ENCODE results near the gene HNRNPH1.
A peak's percentile ranks its signal among the peaks of the same experiment; 100 is the strongest.
"Not testable (repeated sequence)": the region's sequence is repeated elsewhere in the genome, so short reads cannot be mapped to it uniquely, and the experiment has no call there.

HNRNPH1 gene

DNA sequence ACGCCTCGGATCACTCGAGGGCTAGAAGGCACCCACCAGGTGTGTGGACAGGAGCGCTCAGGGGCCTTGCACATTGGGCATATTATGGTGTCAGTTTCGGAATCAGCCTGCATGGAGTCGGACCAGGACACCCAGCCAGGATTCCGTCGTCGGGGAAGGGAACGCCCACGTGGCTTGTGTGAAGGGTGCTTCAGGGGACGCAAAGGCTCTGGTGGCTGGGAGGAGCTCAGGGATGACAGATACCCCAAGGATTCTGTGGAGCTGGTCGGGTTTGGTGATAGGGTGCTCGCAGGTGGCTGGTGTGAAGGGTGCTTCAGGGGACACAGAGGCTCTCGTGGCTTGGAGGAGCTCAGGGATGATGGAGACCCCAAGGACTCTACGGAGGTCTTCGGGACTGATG, 19.2 kb upstream of the HNRNPH1 start:
- not testable (repeated sequence) for H3K4me3 ChIP-seq (ENCODE audit: low read length); H3K27ac ChIP-seq (ENCODE audit: low read length); H3K4me1 ChIP-seq (ENCODE audit: insufficient read depth, low read length); H3K36me3 ChIP-seq (ENCODE audit: insufficient read depth, low read depth, low read length); H3K9me3 ChIP-seq (ENCODE audit: insufficient read depth, low read depth, low read length); H3K27me3 ChIP-seq (ENCODE audit: insufficient read depth, low read length); H3K9ac ChIP-seq (ENCODE audit: low read depth, low read length)

DNA sequence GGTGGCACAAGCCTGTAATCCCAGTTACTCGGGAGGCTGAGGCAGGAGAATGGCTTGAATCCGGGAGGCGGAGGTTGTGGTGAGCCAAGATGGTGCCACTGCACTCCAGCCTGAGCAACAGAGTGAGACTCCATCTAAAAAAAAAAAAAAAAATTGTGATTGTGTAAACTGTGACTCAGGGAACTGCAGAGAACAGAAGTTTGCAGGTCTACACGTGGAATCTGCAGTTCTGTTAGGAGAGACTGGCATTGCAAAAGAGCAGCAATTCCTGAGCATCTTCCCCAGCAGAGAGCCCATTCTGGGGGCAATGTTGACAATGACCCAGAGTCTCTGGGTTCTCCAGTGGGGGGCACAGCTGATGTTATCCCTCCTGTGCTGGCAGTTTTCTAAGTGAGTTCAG, 18.3 kb upstream of the HNRNPH1 start:
- not testable (repeated sequence) for H3K27me3 ChIP-seq (ENCODE audit: insufficient read depth, low read length); H3K4me3 ChIP-seq (ENCODE audit: low read length); H3K9me3 ChIP-seq (ENCODE audit: insufficient read depth, low read depth, low read length); H3K27ac ChIP-seq (ENCODE audit: low read length); H3K9ac ChIP-seq (ENCODE audit: low read depth, low read length); H3K36me3 ChIP-seq (ENCODE audit: insufficient read depth, low read depth, low read length); H3K4me1 ChIP-seq (ENCODE audit: insufficient read depth, low read length)

DNA sequence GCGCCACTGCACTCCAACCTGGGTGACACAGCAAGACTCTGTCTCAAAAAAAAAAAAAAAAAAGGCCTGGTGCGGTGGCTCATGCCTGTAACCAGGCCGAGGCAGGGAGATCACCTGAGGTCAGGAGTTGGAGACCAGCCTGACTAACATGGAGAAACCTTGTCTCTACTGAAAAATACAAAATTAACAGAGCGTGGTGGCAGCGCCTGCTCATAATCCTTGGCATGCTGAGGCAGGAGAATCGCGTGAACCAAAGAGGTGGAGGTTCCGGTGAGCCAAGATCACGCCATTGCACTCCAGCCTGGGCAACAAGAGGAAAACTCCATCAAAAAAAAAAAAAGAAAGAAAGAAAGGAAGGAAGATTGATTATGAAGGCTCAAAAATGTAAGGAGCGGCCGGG, 15.8 kb upstream of the HNRNPH1 start:
- not testable (repeated sequence) for H3K27ac ChIP-seq (ENCODE audit: low read length); H3K27me3 ChIP-seq (ENCODE audit: insufficient read depth, low read length); H3K4me3 ChIP-seq (ENCODE audit: low read length); H3K9ac ChIP-seq (ENCODE audit: low read depth, low read length); H3K4me1 ChIP-seq (ENCODE audit: insufficient read depth, low read length); H3K36me3 ChIP-seq (ENCODE audit: insufficient read depth, low read depth, low read length); H3K9me3 ChIP-seq (ENCODE audit: insufficient read depth, low read depth, low read length)

DNA sequence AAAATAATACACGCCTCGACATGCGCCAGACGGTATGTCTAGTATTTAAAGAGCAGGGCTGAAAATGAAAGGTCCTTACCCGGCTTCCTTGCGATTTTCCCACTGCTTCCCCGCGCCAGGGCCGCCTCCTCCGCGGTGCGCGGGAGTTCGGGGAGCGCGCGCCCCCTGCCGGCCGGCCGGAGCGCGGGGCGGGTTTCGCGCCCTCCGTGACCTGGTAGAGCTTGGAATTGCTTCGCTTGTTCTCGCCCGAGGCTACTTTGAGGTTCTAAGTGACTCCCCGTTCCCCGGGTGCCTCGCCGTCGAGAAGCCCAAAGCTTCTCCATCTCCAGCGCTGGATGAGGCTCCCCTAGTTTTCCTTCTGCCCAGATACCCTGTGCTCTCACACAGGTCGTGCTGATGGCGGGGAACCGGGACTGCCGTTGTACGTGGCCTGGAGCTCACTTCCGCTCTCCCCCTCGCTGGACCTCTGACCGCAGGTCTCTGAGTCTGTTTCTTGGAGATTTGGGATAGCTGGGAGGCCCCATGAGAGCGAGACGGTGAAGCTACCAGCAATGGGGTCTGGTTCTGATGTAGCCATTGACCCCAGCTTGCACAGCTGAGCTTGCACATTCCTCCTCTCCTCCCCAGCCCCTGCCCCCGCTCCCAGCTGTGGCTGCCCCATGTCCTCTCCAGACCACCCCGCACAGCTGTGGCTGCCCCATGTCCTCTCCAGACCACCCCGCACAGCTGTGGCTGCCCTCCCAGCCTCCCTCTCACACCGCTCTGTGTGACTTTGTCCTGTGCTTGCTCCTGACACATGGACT, 11.1 kb upstream of the HNRNPH1 start:
- H3K9ac ChIP-seq (ENCODE audit: low read depth, low read length); H3K4me3 ChIP-seq (ENCODE audit: low read length): not testable (repeated sequence)

DNA sequence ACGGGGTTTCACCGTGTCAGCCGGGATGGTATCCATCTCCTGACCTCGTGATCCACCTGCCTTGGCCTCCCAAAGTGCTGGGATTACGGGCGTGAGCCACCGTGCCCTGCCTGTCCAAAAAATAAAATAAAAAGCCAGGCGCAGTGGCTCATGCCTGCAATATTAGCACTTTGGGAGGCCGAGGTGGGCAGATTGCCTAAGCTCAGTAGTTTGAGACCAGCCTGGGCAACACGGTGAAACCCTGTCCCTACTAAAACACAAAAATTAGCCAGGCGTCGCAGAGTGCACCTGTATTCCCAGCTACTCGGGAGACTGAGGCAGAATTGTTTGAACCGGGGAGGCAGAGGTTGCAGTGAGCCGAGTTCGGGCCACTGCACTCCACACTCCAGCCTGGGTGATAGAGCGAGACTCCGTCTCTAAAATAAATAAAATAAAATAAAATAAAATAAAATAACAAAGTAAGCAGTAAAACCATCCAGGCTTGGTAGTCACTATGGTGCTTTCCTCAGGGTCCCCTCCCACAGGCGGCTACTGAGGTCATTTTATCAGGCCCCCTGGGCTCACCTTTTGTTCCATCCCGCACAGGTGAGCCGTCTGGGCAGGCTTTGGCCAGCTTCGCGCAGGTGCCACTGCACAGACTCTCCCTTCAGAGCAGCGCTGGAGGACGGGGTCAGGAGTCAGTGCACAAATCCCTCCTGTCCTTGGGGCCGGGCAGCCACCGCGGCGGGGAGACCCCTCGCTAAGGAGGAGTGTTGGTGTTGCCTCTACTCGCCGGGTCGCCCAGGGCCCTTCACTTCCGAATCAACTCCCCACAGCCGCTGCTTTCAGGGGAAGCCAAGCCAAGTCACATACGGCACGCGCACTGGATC, 10.3 kb upstream of the HNRNPH1 start:
- H3K27ac ChIP-seq (ENCODE audit: low read length); H3K9ac ChIP-seq (ENCODE audit: low read depth, low read length): not testable (repeated sequence)
- peak overlapping the region; percentile 49; the same call in 1 of the 2 replicates for H3K4me3 ChIP-seq (ENCODE audit: low read length)

More for the DNA sequence above, 11.1 kb upstream of the HNRNPH1 start:
- not testable (repeated sequence) for H3K36me3 ChIP-seq (ENCODE audit: insufficient read depth, low read depth, low read length); H3K9me3 ChIP-seq (ENCODE audit: insufficient read depth, low read depth, low read length); H3K4me1 ChIP-seq (ENCODE audit: insufficient read depth, low read length); H3K27ac ChIP-seq (ENCODE audit: low read length); H3K27me3 ChIP-seq (ENCODE audit: insufficient read depth, low read length)

DNA sequence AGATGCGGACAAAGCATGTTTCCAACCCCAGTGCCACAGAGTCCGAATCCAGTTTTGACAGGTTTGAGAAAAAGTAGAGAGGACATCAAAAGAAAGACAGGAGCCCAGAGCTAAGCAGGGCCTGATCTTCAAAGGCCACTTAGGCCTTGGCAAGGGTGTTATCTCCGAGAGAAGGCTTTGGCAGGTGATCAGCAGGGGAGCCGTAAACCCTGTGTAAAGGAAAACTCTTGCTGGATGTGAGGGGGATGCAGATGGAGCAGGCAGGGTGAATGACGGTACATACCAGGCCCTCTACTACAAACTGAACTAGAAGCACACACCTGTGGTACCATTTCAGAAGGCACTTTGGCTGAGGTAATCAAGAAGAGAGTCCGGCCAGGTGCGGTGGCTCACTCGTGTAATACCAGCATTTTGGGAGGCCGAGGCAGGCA, 1.4 kb upstream of the HNRNPH1 start:
- Histone ChIP-seq H3K9ac (ENCODE audit: low read depth, low read length) (peak overlapping the region; percentile 99; the same call in 1 of the 2 replicates), H3K4me1 (ENCODE audit: insufficient read depth, low read length) (peaks cover 21% of the 10 kb centered on the region; the same call in 1 of the 2 replicates), H3K36me3 (ENCODE audit: insufficient read depth, low read depth, low read length) (peaks cover 28% of the 10 kb centered on the region), H3K4me3 (ENCODE audit: low read length) (peak overlapping the region; percentile 96), H3K9me3 (ENCODE audit: insufficient read depth, low read depth, low read length) (no peaks in the 10 kb centered on the region), H3K27ac (ENCODE audit: low read length) (peak overlapping the region; percentile 88), H3K27me3 (ENCODE audit: insufficient read depth, low read length) (no peaks in the 10 kb centered on the region)

More for the DNA sequence above, 10.3 kb upstream of the HNRNPH1 start:
- not testable (repeated sequence) for H3K9me3 ChIP-seq (ENCODE audit: insufficient read depth, low read depth, low read length); H3K4me1 ChIP-seq (ENCODE audit: insufficient read depth, low read length); H3K27me3 ChIP-seq (ENCODE audit: insufficient read depth, low read length); H3K36me3 ChIP-seq (ENCODE audit: insufficient read depth, low read depth, low read length)

DNA sequence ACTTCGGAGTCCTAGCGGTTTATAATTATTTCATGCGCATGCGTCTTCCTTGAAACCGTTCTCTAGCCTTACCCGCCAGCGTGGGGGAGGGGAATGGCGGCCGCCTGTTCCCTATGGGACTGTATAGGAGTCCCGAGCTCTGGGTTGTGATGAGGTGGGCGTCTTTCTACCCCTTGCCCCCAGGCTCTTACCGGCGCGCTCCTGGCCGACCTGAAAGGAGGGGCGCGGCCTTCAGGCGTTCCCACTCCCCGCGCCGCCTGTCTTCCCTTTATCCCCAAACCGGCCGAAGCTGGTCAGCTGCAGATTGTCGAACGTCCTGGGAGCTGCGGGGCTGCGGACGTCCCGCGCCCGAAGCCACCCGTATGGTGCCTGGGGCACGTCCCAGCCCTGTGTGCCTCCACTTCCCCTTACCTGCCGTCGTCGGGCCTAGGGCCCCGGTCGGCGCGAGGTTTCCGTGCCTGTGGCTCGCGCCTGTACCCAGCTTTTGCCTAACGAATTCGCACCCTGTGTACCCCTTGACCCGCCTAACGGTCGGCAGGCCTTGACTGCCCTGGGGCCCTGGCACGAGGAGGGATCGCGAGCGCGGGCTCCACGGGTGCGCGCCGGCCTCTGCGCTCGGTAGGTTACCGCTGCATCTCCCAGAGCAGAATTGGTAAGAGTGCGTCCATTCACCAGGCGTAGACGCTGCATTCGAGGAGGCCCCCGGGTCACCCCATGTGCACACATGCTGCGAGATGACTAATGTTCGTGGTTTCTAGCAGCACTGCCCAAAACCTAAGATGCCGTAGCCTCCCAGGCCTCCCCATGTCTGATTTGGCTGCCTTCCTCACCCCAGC, 653 bp upstream of the HNRNPH1 start:
- H3K4me3 ChIP-seq (ENCODE audit: low read length) = peak overlapping the region; percentile 96

DNA sequence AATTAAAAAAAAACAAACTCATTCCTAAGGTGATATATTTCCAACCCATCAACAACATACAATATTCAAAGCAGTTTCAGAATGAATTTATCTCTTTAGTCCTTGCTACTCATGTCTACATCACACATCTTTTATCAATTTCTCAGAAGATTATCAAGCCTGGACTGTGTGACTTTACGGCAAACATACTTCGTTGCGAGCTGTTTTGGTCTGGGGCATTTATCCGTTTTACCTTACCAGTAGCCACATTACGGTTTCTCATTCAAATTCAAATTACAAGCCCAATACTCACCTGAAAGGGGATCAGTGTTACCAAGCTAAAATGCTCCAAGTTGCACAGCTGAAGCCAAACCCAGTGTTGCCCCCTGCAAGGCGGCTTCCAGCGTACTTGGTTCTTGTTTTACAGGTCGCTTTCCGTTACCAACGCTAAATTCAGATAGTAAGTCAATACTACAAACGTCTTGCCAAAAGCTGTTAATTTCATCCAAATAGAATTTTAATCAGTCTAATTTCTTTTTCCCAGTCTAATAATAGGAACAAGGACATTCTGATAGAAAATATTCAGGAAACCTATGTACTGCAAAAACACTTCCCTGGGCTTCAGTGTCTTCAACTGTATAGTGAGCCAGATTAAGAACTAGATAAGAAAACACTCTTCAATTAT, 1.8 kb downstream of the HNRNPH1 start:
- H3K4me1 ChIP-seq (ENCODE audit: insufficient read depth, low read length) = peaks cover 21% of the 10 kb centered on the region; the same call in 1 of the 2 replicates
- no peak overlapping the region for H3K27ac ChIP-seq (ENCODE audit: low read length)

More for the DNA sequence above, 653 bp upstream of the HNRNPH1 start:
- Histone ChIP-seq H3K27me3 (ENCODE audit: insufficient read depth, low read length) (no peaks in the 10 kb centered on the region), H3K4me1 (ENCODE audit: insufficient read depth, low read length) (peaks cover 21% of the 10 kb centered on the region; the same call in 1 of the 2 replicates), H3K9ac (ENCODE audit: low read depth, low read length) (peak overlapping the region; percentile 99), H3K9me3 (ENCODE audit: insufficient read depth, low read depth, low read length) (no peaks in the 10 kb centered on the region), H3K27ac (ENCODE audit: low read length) (peak overlapping the region; percentile 88), H3K36me3 (ENCODE audit: insufficient read depth, low read depth, low read length) (peaks cover 35% of the 10 kb centered on the region)

DNA sequence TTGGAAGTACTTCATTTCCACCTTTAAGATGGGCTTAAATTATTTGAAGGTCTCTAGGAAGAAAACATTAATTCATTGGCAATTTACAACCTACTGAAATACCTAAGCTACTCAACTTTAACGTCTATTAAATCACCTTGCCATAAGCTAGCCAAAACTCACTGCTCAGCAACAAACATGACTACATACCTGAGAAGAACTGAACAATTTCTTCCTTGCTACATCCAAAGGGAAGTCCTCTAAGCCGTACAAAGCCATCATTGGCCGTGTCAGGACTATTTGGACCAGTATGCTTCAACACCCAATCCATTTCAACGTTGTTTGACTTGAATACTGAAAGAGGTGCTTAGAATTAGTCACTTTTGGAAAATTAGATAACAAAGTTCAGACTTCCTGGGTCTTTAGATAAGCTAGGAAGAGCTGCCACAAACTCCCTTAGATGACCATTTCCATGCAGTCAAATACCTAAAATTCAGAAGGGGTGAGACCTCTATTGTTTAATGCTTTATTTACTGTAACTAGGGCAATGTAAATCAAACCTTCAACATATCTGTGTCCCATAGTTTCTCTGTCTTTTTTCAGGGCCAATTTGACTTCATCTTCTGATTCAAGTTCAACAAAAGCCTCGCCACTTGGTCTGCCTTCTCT, 2.6 kb downstream of the HNRNPH1 start:
- H3K4me3 ChIP-seq (ENCODE audit: low read length) = peak overlapping the region; percentile 90
- H3K27ac ChIP-seq (ENCODE audit: low read length) = no peak overlapping the region
- H3K4me1 ChIP-seq (ENCODE audit: insufficient read depth, low read length) = peaks cover 21% of the 10 kb centered on the region; the same call in 1 of the 2 replicates
- H3K36me3 ChIP-seq (ENCODE audit: insufficient read depth, low read depth, low read length) = peaks cover 68% of the 10 kb centered on the region
- H3K9ac ChIP-seq (ENCODE audit: low read depth, low read length) = peak overlapping the region; percentile 65
- no peaks in the 10 kb centered on the region for H3K27me3 ChIP-seq (ENCODE audit: insufficient read depth, low read length)
- H3K9me3 ChIP-seq (ENCODE audit: insufficient read depth, low read depth, low read length) = no peaks in the 10 kb centered on the region

More for the DNA sequence above, 1.8 kb downstream of the HNRNPH1 start:
- H3K9ac ChIP-seq (ENCODE audit: low read depth, low read length) = peak overlapping the region; percentile 65
- peak overlapping the region; percentile 90 for H3K4me3 ChIP-seq (ENCODE audit: low read length)
- H3K36me3 ChIP-seq (ENCODE audit: insufficient read depth, low read depth, low read length) = peaks cover 60% of the 10 kb centered on the region
- no peaks in the 10 kb centered on the region for H3K9me3 ChIP-seq (ENCODE audit: insufficient read depth, low read depth, low read length)
- no peaks in the 10 kb centered on the region for H3K27me3 ChIP-seq (ENCODE audit: insufficient read depth, low read length)

DNA sequence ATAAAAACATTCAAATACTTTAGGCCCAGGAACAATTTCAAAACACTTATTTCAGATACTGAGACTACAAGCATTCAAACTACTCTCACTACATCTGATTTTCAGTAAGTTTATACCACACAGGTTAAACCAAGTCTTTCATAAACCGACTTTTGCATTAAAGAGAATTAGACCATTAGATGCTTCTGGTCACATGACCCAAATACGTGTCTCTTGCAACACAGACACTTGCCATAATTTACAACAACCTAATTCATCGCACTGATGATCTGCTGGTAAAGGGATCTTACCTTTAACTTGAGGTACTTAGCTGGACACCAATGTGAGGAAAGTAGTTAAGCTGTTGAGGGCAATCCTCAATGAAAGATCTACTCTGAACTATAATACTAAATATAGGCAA, 3.2 kb downstream of the HNRNPH1 start:
- H3K9ac ChIP-seq (ENCODE audit: low read depth, low read length) = peak overlapping the region; percentile 65
- peaks cover 21% of the 10 kb centered on the region; the same call in 1 of the 2 replicates for H3K4me1 ChIP-seq (ENCODE audit: insufficient read depth, low read length)
- peak overlapping the region; percentile 90 for H3K4me3 ChIP-seq (ENCODE audit: low read length)
- peaks cover 74% of the 10 kb centered on the region for H3K36me3 ChIP-seq (ENCODE audit: insufficient read depth, low read depth, low read length)
- H3K27me3 ChIP-seq (ENCODE audit: insufficient read depth, low read length) = no peaks in the 10 kb centered on the region
- H3K27ac ChIP-seq (ENCODE audit: low read length) = no peak overlapping the region
- H3K9me3 ChIP-seq (ENCODE audit: insufficient read depth, low read depth, low read length) = no peaks in the 10 kb centered on the region
